Smooth muscle cell (in vitro differentiated cells): ENCODE measurements around the gene GAS5. TPM values are rescaled to one million over a fixed set of nuclear protein-coding genes. Genes with fewer than 3 reads are reported as not detected.
A peak's percentile ranks its signal among the peaks of the same experiment; 100 is the strongest.

ENCODE experiments used
- DNase-seq: peaks from one replicate; lab custom pipeline; 2025; ENCODE audit not compliant: unreplicated experiment; lab: John Stamatoyannopoulos, UW
- H2AFZ ChIP-seq: fragments of 200-600 bp; sonication (generic); 2 replicates; pipeline ENCODE4 v1.6.0; 2016; ENCODE audit warnings: antibody characterized with exemption, low read depth, mild to moderate bottlenecking
- H3F3A ChIP-seq: fragments of 200-600 bp; sonication (generic); 2 replicates; pipeline ENCODE4 v1.6.0; 2017; ENCODE audit warnings: antibody characterized with exemption, low read depth
- H3K27ac ChIP-seq: fragments of 200-600 bp; sonication (generic); 2 replicates; pipeline ENCODE4 v1.5.1; 2016; ENCODE audit warnings: low read depth, mild to moderate bottlenecking
- H3K27me3 ChIP-seq: fragments of 200-600 bp; sonication (generic); 2 replicates; pipeline ENCODE4 v1.6.1; 2016; ENCODE audit warnings: low read depth, mild to moderate bottlenecking
- H3K36me3 ChIP-seq: fragments of 200-600 bp; sonication (generic); 2 replicates; pipeline ENCODE4 v1.5.1; 2016; ENCODE audit warnings: low read depth
- H3K4me1 ChIP-seq: fragments of 200-600 bp; sonication (generic); 2 replicates; pipeline ENCODE4 v1.5.1; 2016; ENCODE audit warnings: low read depth
- H3K4me2 ChIP-seq: fragments of 200-600 bp; sonication (generic); 2 replicates; pipeline ENCODE4 v1.6.0; 2016; ENCODE audit warnings: mild to moderate bottlenecking
- H3K4me3 ChIP-seq: fragments of 200-600 bp; sonication (generic); 2 replicates; pipeline ENCODE4 v1.5.1; 2016; ENCODE audit warnings: mild to moderate bottlenecking
- H3K79me2 ChIP-seq: fragments of 200-600 bp; sonication (generic); 2 replicates; pipeline ENCODE4 v1.6.0; 2016; ENCODE audit warnings: low read depth, mild to moderate bottlenecking
- H3K9ac ChIP-seq: fragments of 200-600 bp; sonication (generic); 2 replicates; pipeline ENCODE4 v1.6.0; 2016; ENCODE audit warnings: low read depth
- H3K9me3 ChIP-seq: fragments of 200-600 bp; sonication (generic); replicated peaks from 2 replicates; pipeline ENCODE4 v1.5.1; 2016; ENCODE audit warnings: low read depth
- H4K20me1 ChIP-seq: fragments of 200-600 bp; sonication (generic); 2 replicates; pipeline ENCODE4 v1.6.0; 2016; ENCODE audit warnings: low read depth
- CTCF ChIP-seq: fragments of 200-600 bp; sonication (generic); IDR thresholded peaks from 2 replicates; pipeline ENCODE4 v1.5.1; 2017; ENCODE audit warnings: borderline replicate concordance, mild to moderate bottlenecking, antibody characterized with exemption; ENCODE audit not compliant: insufficient read depth, poor library complexity, severe bottlenecking
- WGBS: methylation state at CpG from one replicate; pipeline ENCODE4 v1.1.7; 2016; ENCODE audit warnings: low lambda C conversion rate; 5-methylcytosine and 5-hydroxymethylcytosine counted together
- polyA plus RNA-seq: library from polyadenylated mRNA; unstranded; fragments of >200 nt; fragmentation: Nextera tagmentation; extraction: Ambion mirVana; gene quantifications from 2 replicates; pipeline ENCODE4 v1.2.1, GENCODE V29; 2016
- total RNA-seq: library from RNA; depleted of rRNA; stranded (reverse); fragments of >200 nt; gene quantifications from 2 replicates; pipeline ENCODE4 v1.2.3, GENCODE V29; 2014

GAS5 gene
- total and polyA plus RNA-seq, 2 experiments from 2014 or later: 104 to 276 TPM

DNA sequence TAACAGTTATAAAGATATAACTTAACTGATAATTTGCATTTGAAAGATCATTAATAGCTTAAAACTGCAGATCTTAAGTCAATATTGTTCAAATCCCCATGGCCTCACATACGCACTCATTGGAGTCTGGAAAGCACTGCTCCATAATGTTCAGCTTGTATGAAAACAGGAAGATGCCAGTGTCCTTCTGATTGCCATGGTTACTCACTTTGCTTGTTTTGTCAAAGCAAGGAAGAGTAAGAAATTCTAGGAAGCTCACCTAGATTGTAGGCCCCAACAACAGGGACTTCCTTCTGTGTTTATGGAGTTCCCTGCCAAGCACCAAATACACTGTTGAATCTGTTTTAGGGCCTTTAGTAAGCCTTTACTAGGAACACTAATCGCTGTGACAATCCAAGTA, 10.9 kb downstream of the GAS5 start:
- no peak overlapping the region for H3K4me3 ChIP-seq
- H3K9ac ChIP-seq: no peak overlapping the region
- H3K79me2 ChIP-seq: no peaks in the 10 kb centered on the region
- H3K4me1 ChIP-seq: no peaks in the 10 kb centered on the region
- no peaks in the 10 kb centered on the region for H3K27me3 ChIP-seq
- no peaks in the 10 kb centered on the region for H4K20me1 ChIP-seq
- H3K9me3 ChIP-seq: no peaks in the 10 kb centered on the region
- H3K4me2 ChIP-seq: no peak overlapping the region
- H3F3A ChIP-seq: peaks cover 11% of the 10 kb centered on the region
- no peak for DNase-seq
- H3K36me3 ChIP-seq: peaks cover 5% of the 10 kb centered on the region
- H3K27ac ChIP-seq: peak overlapping the region; percentile 45
- WGBS: 93% methylated on average over 2 of the region's 2 CpGs
- no peak overlapping the region for H2AFZ ChIP-seq
- no peak for TF ChIP-seq CTCF

DNA sequence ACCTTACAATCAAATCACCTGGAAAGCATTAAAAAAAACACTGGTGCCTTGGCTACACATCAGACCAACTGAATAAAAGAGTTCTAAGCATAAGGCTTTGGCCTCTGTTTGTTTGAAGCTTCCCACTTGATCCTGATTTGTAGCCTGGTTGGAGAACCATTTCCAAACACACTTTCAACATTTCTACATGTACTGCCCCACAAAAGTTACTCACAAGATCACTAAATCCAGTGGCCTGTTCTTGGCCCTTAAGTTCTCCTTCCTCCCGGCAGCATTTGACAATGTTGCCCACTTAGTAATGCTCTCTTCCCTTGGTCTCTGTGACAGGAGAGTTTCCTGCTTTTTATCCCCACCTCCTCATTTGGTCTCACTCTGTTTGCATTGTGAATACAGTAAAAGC, 11.8 kb downstream of the GAS5 start:
- DNase-seq: no peak
- peaks cover 5% of the 10 kb centered on the region for H3K36me3 ChIP-seq
- 69% methylated on average over 1 of the region's 1 CpG for WGBS
- H3K9me3 ChIP-seq: no peaks in the 10 kb centered on the region
- no peak overlapping the region for H3K4me2 ChIP-seq
- no peak for TF ChIP-seq CTCF
- no peaks in the 10 kb centered on the region for H3K27me3 ChIP-seq
- H3K4me3 ChIP-seq: no peak overlapping the region
- H2AFZ ChIP-seq: no peak overlapping the region
- no peaks in the 10 kb centered on the region for H4K20me1 ChIP-seq
- H3K4me1 ChIP-seq: no peaks in the 10 kb centered on the region
- H3F3A ChIP-seq: peaks cover 10% of the 10 kb centered on the region
- H3K27ac ChIP-seq: peak overlapping the region; percentile 48
- H3K79me2 ChIP-seq: no peaks in the 10 kb centered on the region
- H3K9ac ChIP-seq: no peak overlapping the region

- no peak overlapping the region for H3K4me3 ChIP-seq
- no peaks in the 10 kb centered on the region for H3K79me2 ChIP-seq
- 7% methylated on average over 5 of the region's 5 CpGs for WGBS
- no peak for DNase-seq
- H2AFZ ChIP-seq: no peak overlapping the region
- H3K4me1 ChIP-seq: no peaks in the 10 kb centered on the region
- H3K4me2 ChIP-seq: peak overlapping the region; percentile 44
- no peaks in the 10 kb centered on the region for H3K27me3 ChIP-seq
- no peak overlapping the region for H3K9ac ChIP-seq
- H3F3A ChIP-seq: peaks cover 10% of the 10 kb centered on the region
- TF ChIP-seq CTCF: no peak
- no peaks in the 10 kb centered on the region for H3K36me3 ChIP-seq
- no peaks in the 10 kb centered on the region for H3K9me3 ChIP-seq
- no peaks in the 10 kb centered on the region for H4K20me1 ChIP-seq
- peak overlapping the region; percentile 63 for H3K27ac ChIP-seq
These were observed 14.7 kb downstream of the GAS5 start for GRCh38 chr1:173853074-173853473.

DNA sequence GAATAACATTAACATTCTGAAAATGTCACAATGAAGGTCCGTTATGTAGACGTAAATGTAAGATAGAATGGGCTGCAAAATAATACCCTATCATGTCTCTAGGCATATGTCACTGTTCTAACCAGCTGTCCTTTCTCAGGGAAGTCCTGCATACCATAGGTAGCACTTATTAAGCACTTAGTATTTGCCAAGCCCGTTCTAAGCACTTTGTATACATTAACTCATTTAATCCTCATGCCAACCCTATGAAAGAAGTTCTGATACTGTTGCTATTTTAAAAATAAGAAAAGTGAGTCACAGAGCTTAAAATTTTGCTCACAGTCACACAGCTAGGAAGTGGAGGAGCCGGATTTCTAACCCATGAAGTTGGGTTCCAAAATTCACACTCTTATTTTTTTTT, 15.7 kb downstream of the GAS5 start:
- Histone ChIP-seq H3F3A (peaks cover 7% of the 10 kb centered on the region), H3K9me3 (no peaks in the 10 kb centered on the region), H3K4me3 (no peak overlapping the region), H2AFZ (no peak overlapping the region), H3K36me3 (no peaks in the 10 kb centered on the region), H3K27ac (peak overlapping the region; percentile 63), H4K20me1 (no peaks in the 10 kb centered on the region), H3K27me3 (no peaks in the 10 kb centered on the region), H3K9ac (no peak overlapping the region), H3K79me2 (no peaks in the 10 kb centered on the region), H3K4me2 (peak overlapping the region; percentile 38), H3K4me1 (no peaks in the 10 kb centered on the region)
- 52% methylated on average over 4 of the region's 4 CpGs for WGBS
- TF ChIP-seq CTCF: no peak
- DNase-seq: no peak
